ENCODE data around the gene CTIF. TPM values are rescaled to one million over a fixed set of nuclear protein-coding genes. Genes with fewer than 3 reads are reported as not detected.

Gene CTIF
- polyA plus RNA-seq, 1 donor from 2014 or later = 50.2 TPM

DNA sequence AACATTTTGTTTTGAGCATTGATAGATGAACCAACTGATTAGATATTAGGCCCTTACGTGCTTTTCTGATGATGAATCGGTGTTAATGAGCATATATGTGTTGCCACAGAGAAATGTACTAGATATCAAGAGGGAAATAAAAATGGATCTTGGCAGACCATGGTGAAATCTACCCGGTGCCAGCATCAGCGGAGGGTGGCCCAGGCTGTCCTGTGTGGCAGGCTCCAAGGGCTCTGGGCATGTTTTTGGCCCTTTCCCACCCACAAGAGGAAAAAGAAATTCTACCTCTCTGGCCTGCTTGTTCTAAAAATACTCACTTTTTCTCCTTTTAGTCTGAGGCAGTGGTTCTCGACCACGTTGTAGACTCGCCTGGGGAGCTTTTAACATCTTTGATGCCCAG, 154.2 kb downstream of the CTIF start:
- Histone ChIP-seq H3K9ac (ENCODE audit: low read length) (no peak overlapping the region), H3F3A (ENCODE audit: insufficient read depth, low read length, poor library complexity, severe bottlenecking) (no peaks in the 10 kb centered on the region), H3K9me3 (ENCODE audit: low read length) (no peaks in the 10 kb centered on the region), H3K9me2 (ENCODE audit: insufficient read depth, low read length) (no peaks in the 10 kb centered on the region), H3K4me2 (ENCODE audit: low read length) (no peak overlapping the region), H3K36me3 (ENCODE audit: insufficient read depth, low read length) (peaks cover 5% of the 10 kb centered on the region), H3K27ac (ENCODE audit: low read length) (no peak overlapping the region), H4K20me1 (ENCODE audit: insufficient read depth) (no peaks in the 10 kb centered on the region), H3K79me2 (replicated peaks; ENCODE audit: insufficient read depth, low read length) (no peaks in the 10 kb centered on the region), H3K4me3 (ENCODE audit: low read length) (no peak overlapping the region), H2AFZ (ENCODE audit: low read depth, low read length) (no peak overlapping the region), H3K27me3 (ENCODE audit: insufficient read depth, low read depth, low read length) (no peaks in the 10 kb centered on the region)
- TF ChIP-seq MXI1 (conservative IDR thresholded peaks at IDR 0.05; ENCODE audit: poor library complexity, severe bottlenecking) (no peak), SMC3 (conservative IDR thresholded peaks at IDR 0.05; ENCODE audit: poor library complexity) (no peak), POLR2AphosphoS5 (IDR thresholded peaks at IDR 0.05) (no peak), RAD21 (conservative IDR thresholded peaks at IDR 0.05) (no peak), EP300 (conservative IDR thresholded peaks at IDR 0.05; ENCODE audit: poor library complexity, severe bottlenecking) (no peak), EZH2 (IDR thresholded peaks at IDR 0.05; ENCODE audit: borderline replicate concordance, insufficient read depth, low read length, poor library complexity, severe bottlenecking) (no peak), TAF1 (IDR thresholded peaks at IDR 0.05; ENCODE audit: low read depth) (no peak), REST (IDR thresholded peaks at IDR 0.05; ENCODE audit: borderline replicate concordance) (no peak)
- TF ChIP-seq, protein P1, sequence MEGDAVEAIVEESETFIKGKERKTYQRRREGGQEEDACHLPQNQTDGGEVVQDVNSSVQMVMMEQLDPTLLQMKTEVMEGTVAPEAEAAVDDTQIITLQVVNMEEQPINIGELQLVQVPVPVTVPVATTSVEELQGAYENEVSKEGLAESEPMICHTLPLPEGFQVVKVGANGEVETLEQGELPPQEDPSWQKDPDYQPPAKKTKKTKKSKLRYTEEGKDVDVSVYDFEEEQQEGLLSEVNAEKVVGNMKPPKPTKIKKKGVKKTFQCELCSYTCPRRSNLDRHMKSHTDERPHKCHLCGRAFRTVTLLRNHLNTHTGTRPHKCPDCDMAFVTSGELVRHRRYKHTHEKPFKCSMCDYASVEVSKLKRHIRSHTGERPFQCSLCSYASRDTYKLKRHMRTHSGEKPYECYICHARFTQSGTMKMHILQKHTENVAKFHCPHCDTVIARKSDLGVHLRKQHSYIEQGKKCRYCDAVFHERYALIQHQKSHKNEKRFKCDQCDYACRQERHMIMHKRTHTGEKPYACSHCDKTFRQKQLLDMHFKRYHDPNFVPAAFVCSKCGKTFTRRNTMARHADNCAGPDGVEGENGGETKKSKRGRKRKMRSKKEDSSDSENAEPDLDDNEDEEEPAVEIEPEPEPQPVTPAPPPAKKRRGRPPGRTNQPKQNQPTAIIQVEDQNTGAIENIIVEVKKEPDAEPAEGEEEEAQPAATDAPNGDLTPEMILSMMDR (IDR thresholded peaks at IDR 0.05; ENCODE audit: poor library complexity, severe bottlenecking) = no peak

- no peak overlapping the region for H3K4me3 ChIP-seq (ENCODE audit: low read length)
- H3K4me2 ChIP-seq (ENCODE audit: low read length) = no peak overlapping the region
- no peaks in the 10 kb centered on the region for H3K9me3 ChIP-seq (ENCODE audit: low read length)
- peaks cover 5% of the 10 kb centered on the region for H3K36me3 ChIP-seq (ENCODE audit: insufficient read depth, low read length)
- H3F3A ChIP-seq (ENCODE audit: insufficient read depth, low read length, poor library complexity, severe bottlenecking) = no peaks in the 10 kb centered on the region
- no peak overlapping the region for H3K27ac ChIP-seq (ENCODE audit: low read length)
- no peaks in the 10 kb centered on the region for H3K27me3 ChIP-seq (ENCODE audit: insufficient read depth, low read depth, low read length)
- no peaks in the 10 kb centered on the region for H3K79me2 ChIP-seq (replicated peaks; ENCODE audit: insufficient read depth, low read length)
- no peak overlapping the region for H2AFZ ChIP-seq (ENCODE audit: low read depth, low read length)
- H3K9ac ChIP-seq (ENCODE audit: low read length) = no peak overlapping the region
- no peaks in the 10 kb centered on the region for H4K20me1 ChIP-seq (ENCODE audit: insufficient read depth)
- TF ChIP-seq, protein P1 (IDR thresholded peaks at IDR 0.05; ENCODE audit: poor library complexity, severe bottlenecking) = no peak
- TF ChIP-seq EZH2 (IDR thresholded peaks at IDR 0.05; ENCODE audit: borderline replicate concordance, insufficient read depth, low read length, poor library complexity, severe bottlenecking) (no peak), RAD21 (conservative IDR thresholded peaks at IDR 0.05) (no peak), SMC3 (conservative IDR thresholded peaks at IDR 0.05; ENCODE audit: poor library complexity) (no peak), TAF1 (IDR thresholded peaks at IDR 0.05; ENCODE audit: low read depth) (no peak), REST (IDR thresholded peaks at IDR 0.05; ENCODE audit: borderline replicate concordance) (no peak), EP300 (conservative IDR thresholded peaks at IDR 0.05; ENCODE audit: poor library complexity, severe bottlenecking) (no peak)
- no peaks in the 10 kb centered on the region for H3K9me2 ChIP-seq (ENCODE audit: insufficient read depth, low read length)
These were observed 154.9 kb downstream of the CTIF start for GRCh38 chr18:48693625-48694262.

Data from neural cell (in vitro differentiated cells).